PC-9 (cell line): Measurements from ENCODE around the gene NLGN1. TPM values are rescaled to one million over a fixed set of nuclear protein-coding genes. Genes with fewer than 3 reads are reported as not detected.

ENCODE experiments used
- BruUV-seq: library from RNA; stranded (reverse); fragments of 400-500 nt; replicated peaks from 2 replicates; lab custom pipeline; 2021; lab: Mats Ljungman, UMichigan
- CTCF ChIA-PET: fragments of 300-600 bp; sonication (Branson Sonifier 250); formaldehyde crosslinking; loops from one replicate; lab custom pipeline; 2022; ENCODE audit warnings: antibody characterized with exemption; lab: Charles Lee
- POLR2A ChIA-PET: fragments of 300-600 bp; sonication (Branson Sonifier 250); formaldehyde crosslinking; loops from one replicate; lab custom pipeline; 2022; ENCODE audit warnings: antibody characterized with exemption; ENCODE audit not compliant: unreplicated experiment; lab: Charles Lee
- DNase-seq, 2 experiments: peaks; one replicate each; pipeline versions ENCODE4 v3.0.0 to v3.0.0-alpha.2; 2015 to 2022; ENCODE audit warnings: mixed read lengths in 1 of 2
- H2AFZ ChIP-seq: fragments of 200-600 bp; sonication (generic); 2 replicates; pipeline ENCODE4 v1.8.1; 2017; ENCODE audit warnings: antibody characterized with exemption
- H3F3A ChIP-seq: fragments of 200-600 bp; sonication (generic); 2 replicates; pipeline ENCODE4 v1.8.1; 2017; ENCODE audit warnings: antibody characterized with exemption, mild to moderate bottlenecking, low read depth; ENCODE audit not compliant: insufficient read depth
- H3K27ac ChIP-seq: fragments of 200-600 bp; sonication (generic); 2 replicates; pipeline ENCODE4 v1.6.1; 2016; ENCODE audit warnings: mixed run types
- H3K27me3 ChIP-seq: fragments of 200-600 bp; sonication (generic); 2 replicates; pipeline ENCODE4 v1.6.1; 2016; ENCODE audit warnings: low read depth, mixed run types; ENCODE audit not compliant: insufficient read depth
- H3K36me3 ChIP-seq: fragments of 200-600 bp; sonication (generic); 2 replicates; pipeline ENCODE4 v1.6.1; 2016; ENCODE audit warnings: low read depth, mixed run types
- H3K4me1 ChIP-seq: fragments of 200-600 bp; sonication (generic); replicated peaks from 2 replicates; pipeline ENCODE4 v1.6.1; 2016; ENCODE audit warnings: mixed run types; ENCODE audit not compliant: insufficient read depth
- H3K4me2 ChIP-seq: fragments of 200-600 bp; sonication (generic); 2 replicates; pipeline ENCODE4 v1.6.1; 2017; ENCODE audit warnings: mixed run types
- H3K4me3 ChIP-seq: fragments of 200-600 bp; sonication (generic); 2 replicates; pipeline ENCODE4 v1.6.1; 2016; ENCODE audit warnings: mixed run types
- H3K79me2 ChIP-seq: fragments of 200-600 bp; sonication (generic); 2 replicates; pipeline ENCODE4 v1.6.1; 2017; ENCODE audit warnings: low read depth, mixed run types
- H3K9me2 ChIP-seq: fragments of 200-600 bp; sonication (generic); 2 replicates; pipeline ENCODE4 v1.8.1; 2017; ENCODE audit warnings: mild to moderate bottlenecking; ENCODE audit not compliant: insufficient read depth
- H3K9me3 ChIP-seq: fragments of 200-600 bp; sonication (generic); 2 replicates; pipeline ENCODE4 v1.8.1; 2016; ENCODE audit warnings: low read depth; ENCODE audit not compliant: insufficient read depth
- H4K20me1 ChIP-seq: fragments of 200-600 bp; sonication (generic); 2 replicates; pipeline ENCODE4 v1.8.1; 2017; ENCODE audit not compliant: insufficient read depth
- CTCF ChIP-seq: fragments of 200-600 bp; sonication (generic); conservative IDR thresholded peaks from 2 replicates; pipeline ENCODE4 v1.6.1; 2017; ENCODE audit warnings: mixed run types, antibody characterized with exemption, mild to moderate bottlenecking, moderate library complexity
- EZH2 ChIP-seq: fragments of 200-600 bp; sonication (generic); IDR thresholded peaks from 2 replicates; pipeline ENCODE4 v1.8.0; 2017; ENCODE audit warnings: antibody characterized with exemption, low read depth
- intact Hi-C: fragments of 100-400 bp; cut with micrococcal nuclease; formaldehyde crosslinking; loops from one replicate; pipeline ENCODE4 v1.10.0; 2022; ENCODE audit not compliant: unreplicated experiment
- total RNA-seq: library from RNA; stranded (reverse); gene quantifications from 2 replicates; pipeline ENCODE4 v1.2.3, GENCODE V29; 2021

The NLGN1 gene
- total RNA-seq, 1 experiment from 2014 or later = 1.4 TPM

DNA sequence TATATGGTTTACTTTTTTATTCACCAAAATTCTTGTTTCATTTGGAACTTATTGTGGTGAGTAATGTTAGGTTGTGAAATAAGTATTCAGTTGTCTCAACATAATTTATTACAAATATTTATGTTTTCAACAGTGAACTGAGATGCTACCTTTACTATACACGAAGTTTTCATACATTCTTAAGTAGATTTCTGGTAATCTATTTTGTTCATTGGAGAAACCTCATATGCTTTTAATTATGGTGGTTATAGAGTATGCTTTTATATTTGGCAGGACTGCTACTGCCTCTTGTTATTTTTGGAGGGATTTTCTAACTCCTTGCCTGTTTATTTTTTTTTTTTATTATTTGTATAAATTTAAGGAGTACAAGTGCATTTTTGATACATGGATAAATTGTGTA is 253.1 kb downstream of the NLGN1 start:
- intact Hi-C loops = no loop called here

DNA sequence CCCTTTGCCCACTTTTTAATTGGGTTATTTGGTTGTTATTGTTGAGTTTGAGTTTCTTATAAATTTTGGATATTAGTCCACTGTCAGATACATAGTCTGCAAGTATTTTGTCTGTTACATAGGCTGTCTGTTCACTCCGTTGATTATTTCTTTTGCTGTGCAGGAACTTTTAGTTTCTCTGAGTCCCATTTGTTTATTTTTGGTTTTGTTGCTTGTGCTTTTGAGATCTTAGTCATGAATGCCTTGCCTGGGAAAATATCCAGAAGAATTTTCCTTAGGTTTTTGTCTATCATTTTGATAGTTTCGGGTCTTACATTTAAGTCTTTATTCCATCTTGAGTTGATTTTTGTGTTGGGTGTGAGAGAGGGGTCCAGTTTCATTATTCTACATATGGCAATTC is 254.5 kb downstream of the NLGN1 start:
- Histone ChIP-seq H3K27me3 (no peaks in the 10 kb centered on the region), H3K4me3 (no peak overlapping the region), H3K36me3 (no peaks in the 10 kb centered on the region), H3K79me2 (no peaks in the 10 kb centered on the region), H3F3A (no peaks in the 10 kb centered on the region), H3K9me3 (no peaks in the 10 kb centered on the region), H3K4me2 (no peak overlapping the region), H4K20me1 (no peaks in the 10 kb centered on the region), H2AFZ (no peak overlapping the region), H3K27ac (no peak overlapping the region), H3K4me1 (no peaks in the 10 kb centered on the region), H3K9me2 (no peaks in the 10 kb centered on the region)
- POLR2A ChIA-PET = no interaction called here
- CTCF ChIA-PET = interaction anchor here (0.6 kb wide), 1 partner anchor 15 kb away, joined by 7 read pairs; no protein-coding TSS in a partner anchor
- intact Hi-C loops = no loop called here
- BruUV-seq = no TSS peak
- TF ChIP-seq EZH2 (no peak), CTCF (no peak)
- no peak for DNase-seq

More for the DNA sequence above, 253.1 kb downstream of the NLGN1 start:
- TF ChIP-seq CTCF (no peak), EZH2 (no peak)
- Histone ChIP-seq H3K9me2 (no peaks in the 10 kb centered on the region), H3K9me3 (no peaks in the 10 kb centered on the region), H3K79me2 (no peaks in the 10 kb centered on the region), H3F3A (no peaks in the 10 kb centered on the region), H3K4me3 (no peak overlapping the region), H3K27ac (no peak overlapping the region), H3K4me2 (no peak overlapping the region), H3K4me1 (no peaks in the 10 kb centered on the region), H2AFZ (no peak overlapping the region), H3K36me3 (no peaks in the 10 kb centered on the region), H4K20me1 (no peaks in the 10 kb centered on the region), H3K27me3 (no peaks in the 10 kb centered on the region)
- no peak for DNase-seq
- no TSS peak for BruUV-seq
- CTCF ChIA-PET = no interaction called here
- POLR2A ChIA-PET = no interaction called here

DNA sequence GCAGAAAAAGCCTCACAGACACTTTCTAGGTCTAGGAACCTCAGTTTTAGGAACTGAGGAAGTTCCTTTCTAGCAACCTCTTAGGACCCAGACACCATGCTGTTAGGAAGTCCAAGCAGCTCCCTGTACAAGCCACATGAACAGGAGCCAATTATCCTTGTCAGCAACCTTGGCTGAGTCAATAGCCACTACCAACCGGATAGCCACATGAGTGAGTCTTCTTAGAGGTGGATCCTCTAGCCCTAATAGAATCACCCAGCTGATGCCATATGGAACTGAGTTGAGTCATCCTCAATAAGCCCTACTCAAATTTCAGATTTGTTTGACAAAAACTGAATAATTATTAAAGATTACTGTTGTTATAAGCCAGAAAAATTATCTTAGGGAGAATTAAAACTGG is 256.2 kb downstream of the NLGN1 start:
- H3K27ac ChIP-seq = no peak overlapping the region
- ChIA-PET CTCF (no interaction called here), POLR2A (no interaction called here)
- H3K9me2 ChIP-seq = no peaks in the 10 kb centered on the region
- no TSS peak for BruUV-seq
- no peak for DNase-seq
- H3K79me2 ChIP-seq = no peaks in the 10 kb centered on the region
- H3K4me2 ChIP-seq = no peak overlapping the region
- H3K36me3 ChIP-seq = no peaks in the 10 kb centered on the region
- H3K4me3 ChIP-seq = no peak overlapping the region
- no peak overlapping the region for H2AFZ ChIP-seq
- H4K20me1 ChIP-seq = no peaks in the 10 kb centered on the region
- intact Hi-C loops = no loop called here
- no peaks in the 10 kb centered on the region for H3F3A ChIP-seq
- no peaks in the 10 kb centered on the region for H3K27me3 ChIP-seq
- H3K9me3 ChIP-seq = no peaks in the 10 kb centered on the region
- H3K4me1 ChIP-seq = no peaks in the 10 kb centered on the region
- TF ChIP-seq CTCF (no peak), EZH2 (no peak)
